Upper lobe of left lung (tissue), 4 donors: Measurements from ENCODE around the gene SEZ6L2.

Experiments
- POLR2A ChIP-seq, 4 donors: fragments of 450-650 bp; IDR thresholded peaks; one replicate each; pipeline ENCODE4 v1.5.1; 2016 to 2017; ENCODE audit warnings: antibody characterized with exemption in 4 of 4, mild to moderate bottlenecking in 2 of 4
- POLR2AphosphoS5 ChIP-seq, 2 donors: sonication (generic); formaldehyde crosslinking; IDR thresholded peaks; one replicate each; pipeline ENCODE4 v1.5.1; 2017; ENCODE audit warnings: antibody characterized with exemption in 2 of 2
- TF ChIP-seq, protein P1 (sequence below), 6 experiments: fragments of 450-650 bp in 4 of 6; fragments of 200-600 bp in 2 of 6; sonication (generic) in 2 of 6; IDR thresholded peaks; one replicate each; pipeline ENCODE4 v1.5.1; 2016 to 2019; ENCODE audit warnings: antibody characterized with exemption in 6 of 6

DNA sequence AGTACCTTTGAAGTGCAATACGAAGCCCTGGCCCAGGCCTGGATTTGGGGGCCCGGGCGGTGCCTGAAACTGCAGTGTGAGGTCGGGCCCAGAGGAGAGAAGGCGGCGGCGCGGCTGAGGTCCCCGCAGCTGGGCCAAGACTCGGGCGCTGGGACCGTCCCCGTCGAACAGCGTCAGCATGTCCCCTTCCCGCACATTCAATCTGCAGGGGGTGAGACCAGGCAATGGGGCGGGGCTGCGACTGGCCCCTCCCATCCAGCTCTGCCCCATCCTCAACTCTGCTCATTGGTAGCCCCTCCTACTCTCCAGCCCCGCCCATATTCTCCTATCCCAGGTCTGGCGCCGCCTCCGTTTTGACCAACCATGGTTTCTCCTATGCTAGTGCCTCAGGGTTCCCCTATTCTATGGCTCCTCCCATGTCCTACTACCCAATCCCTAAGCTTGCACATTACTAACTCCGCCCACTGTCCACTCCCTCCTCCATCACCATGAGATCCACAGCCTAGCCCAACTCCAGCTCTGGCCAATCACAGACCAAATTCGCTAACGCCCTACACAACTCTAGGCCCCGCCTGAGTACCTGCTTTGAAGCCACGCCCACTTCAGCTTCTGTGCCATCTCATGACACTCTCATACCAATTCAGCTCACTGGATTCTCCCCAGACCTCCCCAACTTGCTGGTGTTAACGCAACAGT is 21.9 kb downstream of the SEZ6L2 start:
- TF ChIP-seq, protein P1, sequence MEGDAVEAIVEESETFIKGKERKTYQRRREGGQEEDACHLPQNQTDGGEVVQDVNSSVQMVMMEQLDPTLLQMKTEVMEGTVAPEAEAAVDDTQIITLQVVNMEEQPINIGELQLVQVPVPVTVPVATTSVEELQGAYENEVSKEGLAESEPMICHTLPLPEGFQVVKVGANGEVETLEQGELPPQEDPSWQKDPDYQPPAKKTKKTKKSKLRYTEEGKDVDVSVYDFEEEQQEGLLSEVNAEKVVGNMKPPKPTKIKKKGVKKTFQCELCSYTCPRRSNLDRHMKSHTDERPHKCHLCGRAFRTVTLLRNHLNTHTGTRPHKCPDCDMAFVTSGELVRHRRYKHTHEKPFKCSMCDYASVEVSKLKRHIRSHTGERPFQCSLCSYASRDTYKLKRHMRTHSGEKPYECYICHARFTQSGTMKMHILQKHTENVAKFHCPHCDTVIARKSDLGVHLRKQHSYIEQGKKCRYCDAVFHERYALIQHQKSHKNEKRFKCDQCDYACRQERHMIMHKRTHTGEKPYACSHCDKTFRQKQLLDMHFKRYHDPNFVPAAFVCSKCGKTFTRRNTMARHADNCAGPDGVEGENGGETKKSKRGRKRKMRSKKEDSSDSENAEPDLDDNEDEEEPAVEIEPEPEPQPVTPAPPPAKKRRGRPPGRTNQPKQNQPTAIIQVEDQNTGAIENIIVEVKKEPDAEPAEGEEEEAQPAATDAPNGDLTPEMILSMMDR (IDR thresholded peaks at IDR 0.05): no peak
- TF ChIP-seq POLR2AphosphoS5 (IDR thresholded peaks at IDR 0.05): no peak
- TF ChIP-seq POLR2A (IDR thresholded peaks at IDR 0.05): no peak
